Endothelial cell of umbilical vein (primary cell): ENCODE data around the gene SUPT3H.

ENCODE experiments used
- EZH2 ChIP-seq: IDR thresholded peaks from 2 replicates; pipeline ENCODE4 v1.6.1; 2012; ENCODE audit warnings: borderline replicate concordance, low read depth, mild to moderate bottlenecking, moderate library complexity, low read length, inconsistent platforms; ENCODE audit not compliant: severe bottlenecking
- GATA2 ChIP-seq: IDR thresholded peaks from 2 replicates; pipeline ENCODE4 v1.7.0; 2011; ENCODE audit warnings: low read depth, mild to moderate bottlenecking, moderate library complexity, mixed read lengths, low read length; ENCODE audit not compliant: insufficient read length, insufficient read depth
- MYC ChIP-seq: IDR thresholded peaks from one replicate; pipeline ENCODE4 v1.6.1; 2011; ENCODE audit warnings: mild to moderate bottlenecking, low read depth, low read length
- POLR2A ChIP-seq: IDR thresholded peaks from 2 replicates; pipeline ENCODE4 v1.6.1; 2012; ENCODE audit warnings: low read depth, mild to moderate bottlenecking, control low read depth, low read length
- POLR2AphosphoS5 ChIP-seq: IDR thresholded peaks from 2 replicates; pipeline ENCODE4 v1.6.1; 2012; ENCODE audit warnings: low read depth, mild to moderate bottlenecking, control low read depth, low read length, moderate library complexity; ENCODE audit not compliant: insufficient read depth
- TF ChIP-seq, protein P1 (sequence below), 2 donors: IDR thresholded peaks; 1 replicate in 1 of 2; 2 replicates in 1 of 2; pipeline ENCODE4 v1.5.1; 2011; ENCODE audit warnings: low read length in 2 of 2, mild to moderate bottlenecking in 2 of 2, moderate library complexity in 2 of 2, control low read depth in 1 of 2, inconsistent platforms in 1 of 2, low read depth in 1 of 2; ENCODE audit not compliant: insufficient read depth in 1 of 2; ENCODE audit errors: extremely low read depth in 1 of 2

DNA sequence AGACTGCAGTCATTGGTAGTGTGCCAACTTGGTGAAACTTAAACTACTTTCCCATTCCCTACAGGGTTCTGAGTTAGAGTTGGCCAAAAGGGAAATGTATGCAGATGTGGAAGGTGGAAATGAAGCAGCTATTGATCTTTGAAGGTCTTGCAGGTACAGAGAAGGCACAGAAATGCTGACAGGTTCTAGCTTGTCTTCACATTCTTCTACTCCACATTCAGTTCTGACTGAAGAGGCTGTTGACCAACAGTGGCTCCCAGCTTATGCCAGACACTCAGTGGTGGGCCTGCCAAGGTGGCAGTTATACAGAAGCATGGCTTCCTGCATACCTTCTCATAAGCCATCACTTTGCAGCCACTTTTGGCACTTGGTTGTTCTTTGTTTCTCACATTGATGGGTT is 566.3 kb downstream of the SUPT3H start:
- TF ChIP-seq POLR2A (no peak), GATA2 (no peak), EZH2 (no peak), MYC (no peak), POLR2AphosphoS5 (no peak)
- TF ChIP-seq, protein P1, sequence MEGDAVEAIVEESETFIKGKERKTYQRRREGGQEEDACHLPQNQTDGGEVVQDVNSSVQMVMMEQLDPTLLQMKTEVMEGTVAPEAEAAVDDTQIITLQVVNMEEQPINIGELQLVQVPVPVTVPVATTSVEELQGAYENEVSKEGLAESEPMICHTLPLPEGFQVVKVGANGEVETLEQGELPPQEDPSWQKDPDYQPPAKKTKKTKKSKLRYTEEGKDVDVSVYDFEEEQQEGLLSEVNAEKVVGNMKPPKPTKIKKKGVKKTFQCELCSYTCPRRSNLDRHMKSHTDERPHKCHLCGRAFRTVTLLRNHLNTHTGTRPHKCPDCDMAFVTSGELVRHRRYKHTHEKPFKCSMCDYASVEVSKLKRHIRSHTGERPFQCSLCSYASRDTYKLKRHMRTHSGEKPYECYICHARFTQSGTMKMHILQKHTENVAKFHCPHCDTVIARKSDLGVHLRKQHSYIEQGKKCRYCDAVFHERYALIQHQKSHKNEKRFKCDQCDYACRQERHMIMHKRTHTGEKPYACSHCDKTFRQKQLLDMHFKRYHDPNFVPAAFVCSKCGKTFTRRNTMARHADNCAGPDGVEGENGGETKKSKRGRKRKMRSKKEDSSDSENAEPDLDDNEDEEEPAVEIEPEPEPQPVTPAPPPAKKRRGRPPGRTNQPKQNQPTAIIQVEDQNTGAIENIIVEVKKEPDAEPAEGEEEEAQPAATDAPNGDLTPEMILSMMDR (IDR thresholded peaks at IDR 0.05; ENCODE audit: extremely low read depth in 1 of 2, insufficient read depth in 1 of 2, low read depth in 1 of 2, low read length in 2 of 2): no peak
